Testis (tissue), 2 donors: ENCODE data around the gene PAX7.

Experiments
- POLR2A ChIP-seq: fragments of 450-650 bp; IDR thresholded peaks from one replicate; pipeline ENCODE4 v1.6.1; 2017; ENCODE audit warnings: antibody characterized with exemption, mild to moderate bottlenecking, moderate library complexity
- TF ChIP-seq, protein P1 (sequence below), 3 experiments: fragments of 450-650 bp in 2 of 3; fragments of 200-600 bp in 1 of 3; sonication (generic) in 1 of 3; IDR thresholded peaks; one replicate each; pipeline ENCODE4 v1.5.1; 2016 to 2019; ENCODE audit warnings: antibody characterized with exemption in 3 of 3, mild to moderate bottlenecking in 2 of 3, moderate library complexity in 1 of 3

DNA sequence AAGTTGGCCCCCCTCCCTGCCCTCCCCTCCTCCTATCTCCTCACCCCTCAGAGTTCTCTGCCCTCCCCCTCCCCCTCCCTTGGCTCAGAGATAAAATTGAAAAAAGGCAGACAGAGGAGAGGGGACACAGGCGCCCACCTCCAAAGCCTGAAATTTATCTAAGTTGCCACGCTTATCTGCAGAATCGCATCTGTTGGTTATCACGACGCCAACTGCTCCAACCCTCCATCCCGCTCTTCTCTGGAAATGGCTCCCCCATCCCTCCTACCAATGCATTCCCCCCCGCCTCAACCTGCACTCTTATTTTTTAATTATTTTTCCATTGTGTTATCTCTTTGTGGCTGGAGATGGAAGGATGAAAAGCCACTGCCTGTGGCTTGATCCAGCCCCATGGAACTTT is 138.5 kb downstream of the PAX7 start:
- TF ChIP-seq, protein P1, sequence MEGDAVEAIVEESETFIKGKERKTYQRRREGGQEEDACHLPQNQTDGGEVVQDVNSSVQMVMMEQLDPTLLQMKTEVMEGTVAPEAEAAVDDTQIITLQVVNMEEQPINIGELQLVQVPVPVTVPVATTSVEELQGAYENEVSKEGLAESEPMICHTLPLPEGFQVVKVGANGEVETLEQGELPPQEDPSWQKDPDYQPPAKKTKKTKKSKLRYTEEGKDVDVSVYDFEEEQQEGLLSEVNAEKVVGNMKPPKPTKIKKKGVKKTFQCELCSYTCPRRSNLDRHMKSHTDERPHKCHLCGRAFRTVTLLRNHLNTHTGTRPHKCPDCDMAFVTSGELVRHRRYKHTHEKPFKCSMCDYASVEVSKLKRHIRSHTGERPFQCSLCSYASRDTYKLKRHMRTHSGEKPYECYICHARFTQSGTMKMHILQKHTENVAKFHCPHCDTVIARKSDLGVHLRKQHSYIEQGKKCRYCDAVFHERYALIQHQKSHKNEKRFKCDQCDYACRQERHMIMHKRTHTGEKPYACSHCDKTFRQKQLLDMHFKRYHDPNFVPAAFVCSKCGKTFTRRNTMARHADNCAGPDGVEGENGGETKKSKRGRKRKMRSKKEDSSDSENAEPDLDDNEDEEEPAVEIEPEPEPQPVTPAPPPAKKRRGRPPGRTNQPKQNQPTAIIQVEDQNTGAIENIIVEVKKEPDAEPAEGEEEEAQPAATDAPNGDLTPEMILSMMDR (IDR thresholded peaks at IDR 0.05): no peak
- TF ChIP-seq POLR2A: no peak
